Epithelial cell of prostate (primary cell): ENCODE results near the gene MAPK8IP1.

Experiments used
- DNase-seq: peaks from one replicate; pipeline ENCODE4 v3.0.0-alpha.2; 2011; ENCODE audit warnings: low read depth, low spot score
- H3K27ac ChIP-seq: fragments of 450-650 bp; 2 replicates; pipeline ENCODE4 v1.5.1; 2017; ENCODE audit warnings: mild to moderate bottlenecking

The MAPK8IP1 gene

GRCh38 chr11:45858751-45859398 is 26.6 kb upstream of the MAPK8IP1 start:
- no peak for DNase-seq

DNA sequence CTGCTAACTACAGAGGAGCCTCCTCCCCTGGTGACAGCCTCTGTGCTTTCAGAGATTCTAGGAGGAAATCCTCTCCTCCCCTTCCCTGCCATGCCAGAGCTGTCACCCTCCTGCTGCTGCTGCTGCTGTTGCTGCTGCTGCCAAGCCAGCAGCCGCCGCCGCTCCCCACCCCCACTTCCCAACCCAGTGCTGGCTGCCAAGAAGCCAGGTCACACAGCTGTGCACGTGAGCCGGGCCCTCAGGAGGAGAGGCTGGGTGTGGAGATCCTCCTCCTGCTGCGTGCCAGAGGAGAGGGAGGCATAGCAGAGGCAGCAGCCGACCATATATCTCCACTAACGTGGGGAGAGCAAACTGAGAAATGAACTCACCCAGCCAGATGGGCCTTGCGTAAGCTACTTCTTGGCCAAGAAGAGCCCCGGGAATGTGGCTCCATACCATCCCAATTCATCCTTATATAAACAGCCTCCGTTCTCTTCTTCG is 25.8 kb upstream of the MAPK8IP1 start:
- H3K27ac ChIP-seq: peak overlapping the region; percentile 32
- DNase-seq: peak; percentile 40

More at GRCh38 chr11:45858751-45859398, 26.6 kb upstream of the MAPK8IP1 start:
- H3K27ac ChIP-seq: peak overlapping the region; percentile 32

GRCh38 chr11:45860348-45860747 is 25.1 kb upstream of the MAPK8IP1 start:
- H3K27ac ChIP-seq: peak overlapping the region; percentile 32
- no peak for DNase-seq

- H3K27ac ChIP-seq: no peak overlapping the region
- no peak for DNase-seq
These were observed 24.5 kb upstream of the MAPK8IP1 start for GRCh38 chr11:45860764-45861510.

GRCh38 chr11:45864041-45864440 is 21.4 kb upstream of the MAPK8IP1 start:
- no peak overlapping the region for H3K27ac ChIP-seq
- DNase-seq: no peak

DNA sequence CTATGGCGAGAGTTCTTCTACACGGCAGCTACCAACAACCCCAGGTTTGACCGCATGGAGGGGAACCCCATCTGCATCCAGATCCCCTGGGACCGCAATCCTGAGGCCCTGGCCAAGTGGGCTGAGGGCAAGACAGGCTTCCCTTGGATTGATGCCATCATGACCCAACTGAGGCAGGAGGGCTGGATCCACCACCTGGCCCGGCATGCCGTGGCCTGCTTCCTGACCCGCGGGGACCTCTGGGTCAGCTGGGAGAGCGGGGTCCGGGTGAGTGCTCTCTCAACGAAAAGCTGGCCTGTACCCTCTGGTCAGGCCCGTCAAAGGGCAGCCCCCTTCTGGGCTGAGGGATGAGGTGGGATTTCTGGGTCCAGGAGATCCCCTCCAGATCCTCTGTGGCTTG is 15.9 kb upstream of the MAPK8IP1 start:
- no peak overlapping the region for H3K27ac ChIP-seq
- no peak for DNase-seq

GRCh38 chr11:45870706-45871105 is 14.7 kb upstream of the MAPK8IP1 start:
- DNase-seq: no peak

DNA sequence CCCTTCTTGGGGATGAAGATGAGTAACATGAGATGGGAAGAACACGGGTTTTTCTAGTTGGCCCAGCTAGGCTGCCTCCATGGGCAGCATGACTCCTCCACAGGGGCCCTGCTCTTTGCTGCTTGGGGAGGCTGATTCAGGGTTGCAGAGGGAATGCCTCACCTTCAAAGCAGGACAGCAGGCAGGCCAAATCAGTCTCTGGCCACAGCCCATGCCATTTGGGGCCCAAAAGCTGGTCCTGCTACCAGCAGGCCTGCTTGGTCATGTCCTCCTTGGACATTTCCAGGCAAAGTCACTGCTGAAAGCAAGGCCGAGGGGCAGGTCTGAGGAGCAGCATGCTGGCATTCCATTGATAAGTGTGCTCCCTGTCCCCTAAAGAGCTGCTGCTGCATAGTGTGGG is 13.8 kb upstream of the MAPK8IP1 start:
- DNase-seq: no peak
- H3K27ac ChIP-seq: no peak overlapping the region

More at GRCh38 chr11:45870706-45871105, 14.7 kb upstream of the MAPK8IP1 start:
- H3K27ac ChIP-seq: no peak overlapping the region

- H3K27ac ChIP-seq: no peak overlapping the region
- DNase-seq: peak; percentile 33
These were observed 12.6 kb upstream of the MAPK8IP1 start for GRCh38 chr11:45872651-45873356.

- DNase-seq: no peak
- no peak overlapping the region for H3K27ac ChIP-seq
These were observed 9.1 kb upstream of the MAPK8IP1 start for GRCh38 chr11:45876401-45876800.

DNA sequence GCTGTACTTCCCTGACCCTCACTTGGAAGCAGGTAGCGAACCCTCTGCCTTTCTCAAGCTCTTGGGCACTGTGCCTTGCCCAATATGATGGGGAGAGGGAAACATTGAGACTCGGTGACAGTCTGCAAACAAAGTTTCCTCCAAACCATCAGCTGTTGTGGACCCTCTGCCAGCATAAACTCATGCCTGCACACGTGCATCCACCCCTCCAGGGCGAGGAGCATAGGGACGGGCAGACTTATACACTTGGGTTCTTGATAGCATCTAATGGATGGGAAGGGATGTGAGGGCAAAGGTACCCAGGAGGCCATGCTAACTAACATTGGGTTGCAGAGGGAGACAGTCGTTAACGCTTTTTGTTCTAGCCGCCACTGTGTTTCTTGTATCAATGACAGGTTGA is 8.2 kb upstream of the MAPK8IP1 start:
- no peak overlapping the region for H3K27ac ChIP-seq
- no peak for DNase-seq

- no peak for DNase-seq
These were observed 7.6 kb upstream of the MAPK8IP1 start for GRCh38 chr11:45877845-45878244.

GRCh38 chr11:45879803-45880686 is 5.4 kb upstream of the MAPK8IP1 start:
- no peak for DNase-seq
- no peak overlapping the region for H3K27ac ChIP-seq

More at GRCh38 chr11:45877845-45878244, 7.6 kb upstream of the MAPK8IP1 start:
- no peak overlapping the region for H3K27ac ChIP-seq

DNA sequence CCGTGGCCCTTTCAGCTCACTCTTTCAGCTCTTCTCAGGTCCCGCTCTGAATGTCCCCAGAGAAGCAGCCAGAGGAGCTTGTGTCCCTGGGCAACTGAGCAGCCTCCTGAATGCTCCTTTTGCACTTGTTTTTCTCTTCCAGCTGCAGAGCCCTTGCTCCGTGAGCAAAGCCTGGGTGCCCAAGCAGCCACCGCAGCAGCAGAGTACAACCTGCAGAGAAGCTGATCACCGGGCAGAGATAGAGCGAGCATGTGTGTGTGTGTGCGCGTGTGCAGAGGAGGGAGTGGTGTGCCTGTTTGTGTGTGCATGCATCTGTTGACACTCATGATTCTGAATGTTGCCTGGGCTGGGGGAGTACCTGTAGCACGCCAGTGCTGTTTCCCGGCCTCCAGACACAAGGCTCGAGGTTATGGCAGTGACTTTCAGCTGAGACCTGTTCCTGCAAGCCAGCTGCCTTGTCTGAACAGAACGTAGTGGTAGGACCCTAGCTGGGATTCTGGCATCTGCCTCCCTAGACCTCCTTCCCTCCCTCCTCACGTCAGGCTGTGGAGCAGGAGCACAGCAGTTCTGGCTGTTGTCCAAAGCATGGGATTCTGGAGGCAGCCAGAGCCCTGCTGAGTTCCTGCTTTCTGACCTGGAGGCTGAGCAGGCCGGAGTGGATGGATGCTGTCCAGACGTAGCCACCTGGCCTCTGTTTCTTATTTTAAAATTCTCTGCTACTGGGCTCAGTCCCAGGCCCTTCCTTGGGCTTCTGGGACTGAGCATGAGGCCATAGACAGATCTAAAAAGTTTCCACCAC is 4.5 kb upstream of the MAPK8IP1 start:
- H3K27ac ChIP-seq: no peak overlapping the region
- DNase-seq: no peak

GRCh38 chr11:45881708-45882368 is 3.6 kb upstream of the MAPK8IP1 start:
- DNase-seq: no peak
- no peak overlapping the region for H3K27ac ChIP-seq

DNA sequence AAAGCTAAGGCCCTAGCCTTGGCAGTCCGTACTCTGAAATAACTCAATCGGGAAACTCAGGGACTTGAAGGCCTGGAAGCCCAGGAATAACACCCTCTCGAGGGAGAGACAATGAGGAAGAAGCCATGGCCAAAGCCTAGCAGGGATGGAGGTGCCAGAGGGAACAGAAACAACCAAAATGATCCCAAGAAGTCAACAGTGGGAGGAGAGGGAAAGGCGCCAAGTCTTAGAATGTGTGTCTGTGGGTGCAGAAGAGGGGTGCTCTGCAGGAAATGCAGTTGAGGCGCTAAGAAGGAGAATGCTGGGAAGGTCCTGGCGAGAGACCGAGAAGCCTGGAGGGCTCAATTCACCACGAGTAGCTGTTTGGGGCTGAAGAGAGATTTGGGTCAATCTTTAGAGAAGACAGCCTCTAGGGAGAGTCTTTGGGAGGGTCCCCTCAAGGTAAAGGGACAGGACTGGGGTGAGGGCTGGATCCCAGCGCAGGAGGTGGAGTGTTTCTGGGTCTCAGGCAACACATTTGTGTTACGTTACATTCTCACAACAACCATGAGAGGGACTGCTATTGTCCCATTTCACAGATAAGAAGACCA is 760 bp upstream of the MAPK8IP1 start:
- no peak overlapping the region for H3K27ac ChIP-seq
- DNase-seq: no peak

DNA sequence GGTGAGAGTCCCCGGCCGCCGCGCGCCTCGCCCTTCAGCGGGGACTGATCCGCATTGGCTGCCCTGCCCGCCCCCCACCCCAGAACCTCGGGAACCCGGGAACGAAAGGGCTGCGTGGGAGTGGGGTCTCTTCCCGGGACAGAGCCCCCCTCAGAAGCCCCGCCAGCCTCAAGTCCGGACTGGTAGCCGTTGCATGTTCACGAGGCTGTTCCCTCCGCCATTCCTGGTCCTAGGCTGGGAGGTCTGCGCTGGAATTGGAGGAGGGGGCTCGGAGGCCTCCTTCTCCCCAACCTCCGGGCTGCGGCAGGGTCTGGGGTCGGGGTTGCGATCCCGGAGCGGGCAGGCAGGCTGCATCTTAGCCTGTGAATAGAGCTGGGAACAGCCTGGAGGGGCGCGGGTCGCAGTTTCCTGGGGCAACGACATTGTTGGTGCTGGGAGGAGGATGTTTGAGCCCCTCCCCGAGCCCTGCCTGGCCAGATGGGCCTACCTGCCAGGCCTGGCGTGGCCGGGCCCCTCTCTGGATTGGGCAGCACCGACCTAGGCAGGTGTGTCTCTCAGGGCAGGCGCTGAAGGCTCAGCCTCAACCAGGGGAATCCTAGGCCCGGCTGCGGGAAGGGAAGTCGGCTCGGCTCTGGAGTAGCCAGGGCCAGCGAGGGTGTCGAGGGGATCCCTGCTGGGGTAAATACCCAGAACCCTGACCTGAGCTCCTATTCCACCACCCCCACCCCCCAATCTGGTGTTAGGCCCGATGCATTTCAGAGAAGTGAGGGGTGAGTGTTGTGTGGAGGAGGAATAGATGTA is 670 bp downstream of the MAPK8IP1 start:
- no peak for DNase-seq

More for the DNA sequence above, 670 bp downstream of the MAPK8IP1 start:
- no peak overlapping the region for H3K27ac ChIP-seq
